ENCODE data around the gene SPINK8. TPM values are rescaled to one million over a fixed set of nuclear protein-coding genes. Genes with fewer than 3 reads are reported as not detected.

Gene SPINK8
- total and polyA plus RNA-seq, 8 donors = not detected

DNA sequence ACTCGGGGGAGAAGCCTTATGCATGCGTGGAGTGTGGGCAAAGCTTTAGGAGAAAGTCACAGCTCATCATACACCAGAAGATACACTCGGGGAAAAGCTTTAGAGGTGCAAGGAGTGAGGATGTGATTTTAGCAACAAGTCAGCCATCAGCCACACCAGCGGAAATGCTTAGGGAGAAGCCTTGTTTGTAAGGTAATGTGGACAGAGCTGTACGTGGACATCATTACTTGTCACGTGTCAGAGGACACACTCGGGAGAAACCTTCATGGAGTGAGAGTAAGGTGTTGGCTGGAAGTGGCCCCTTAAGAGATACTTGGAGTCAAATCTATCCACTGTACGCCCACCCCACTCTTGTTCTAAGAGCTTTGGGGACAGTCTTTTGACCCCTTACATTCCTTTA, 63.9 kb downstream of the SPINK8 start:
- ATAC-seq (no peak), FAIRE-seq (no peak), DNase-seq (no peak)
- Histone ChIP-seq H3K27me3 (no peaks in the 10 kb centered on the region), H3K9me3 (no peaks in the 10 kb centered on the region), H3K36me3 (peaks cover 0 to 14% (median 0%) of the 10 kb centered on the region in 3 donors), H3K4me3 (no peak overlapping the region), H3K4me1 (peaks cover 5 to 10% (median 9%) of the 10 kb centered on the region in 3 donors), H3K27ac (no peak overlapping the region)
- intact Hi-C loops (cut with DNase I) = no loop called here
- 80 to 92% methylated on average over 8 of the region's 8 CpGs for WGBS, 2 donors
- TF ChIP-seq, protein P1, sequence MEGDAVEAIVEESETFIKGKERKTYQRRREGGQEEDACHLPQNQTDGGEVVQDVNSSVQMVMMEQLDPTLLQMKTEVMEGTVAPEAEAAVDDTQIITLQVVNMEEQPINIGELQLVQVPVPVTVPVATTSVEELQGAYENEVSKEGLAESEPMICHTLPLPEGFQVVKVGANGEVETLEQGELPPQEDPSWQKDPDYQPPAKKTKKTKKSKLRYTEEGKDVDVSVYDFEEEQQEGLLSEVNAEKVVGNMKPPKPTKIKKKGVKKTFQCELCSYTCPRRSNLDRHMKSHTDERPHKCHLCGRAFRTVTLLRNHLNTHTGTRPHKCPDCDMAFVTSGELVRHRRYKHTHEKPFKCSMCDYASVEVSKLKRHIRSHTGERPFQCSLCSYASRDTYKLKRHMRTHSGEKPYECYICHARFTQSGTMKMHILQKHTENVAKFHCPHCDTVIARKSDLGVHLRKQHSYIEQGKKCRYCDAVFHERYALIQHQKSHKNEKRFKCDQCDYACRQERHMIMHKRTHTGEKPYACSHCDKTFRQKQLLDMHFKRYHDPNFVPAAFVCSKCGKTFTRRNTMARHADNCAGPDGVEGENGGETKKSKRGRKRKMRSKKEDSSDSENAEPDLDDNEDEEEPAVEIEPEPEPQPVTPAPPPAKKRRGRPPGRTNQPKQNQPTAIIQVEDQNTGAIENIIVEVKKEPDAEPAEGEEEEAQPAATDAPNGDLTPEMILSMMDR (IDR thresholded peaks at IDR 0.05) = no peak

- no peak for DNase-seq
- H3K36me3 ChIP-seq = peaks cover 0 to 14% (median 0%) of the 10 kb centered on the region in 3 donors
- peaks cover 5 to 10% (median 9%) of the 10 kb centered on the region in 3 donors for H3K4me1 ChIP-seq
- H3K27ac ChIP-seq = no peak overlapping the region
- no peak overlapping the region for H3K4me3 ChIP-seq
- no peak for FAIRE-seq
- TF ChIP-seq, protein P1 (IDR thresholded peaks at IDR 0.05) = no peak
- 85 to 89% methylated on average over 23 of the region's 23 CpGs for WGBS, 2 donors
- H3K9me3 ChIP-seq = no peaks in the 10 kb centered on the region
- no peak for ATAC-seq
- H3K27me3 ChIP-seq = no peaks in the 10 kb centered on the region
- intact Hi-C loops (cut with DNase I) = no loop called here
Measured at GRCh38 chr3:48268936-48269561, 64.4 kb downstream of the SPINK8 start.

GRCh38 chr3:48268381-48268935, 65.0 kb downstream of the SPINK8 start:
- DNase-seq (no peak), FAIRE-seq (no peak), ATAC-seq (peak in 3 of 4 donors; percentile 36 to 71 (median 67))
- peaks cover 0 to 14% (median 0%) of the 10 kb centered on the region in 3 donors for H3K36me3 ChIP-seq
- TF ChIP-seq, protein P1 (IDR thresholded peaks at IDR 0.05) = no peak
- H3K9me3 ChIP-seq = no peaks in the 10 kb centered on the region
- no peak overlapping the region for H3K4me3 ChIP-seq
- intact Hi-C loops (cut with DNase I) = no loop called here
- 82 to 84% methylated on average over 13 of the region's 13 CpGs for WGBS, 2 donors
- no peaks in the 10 kb centered on the region for H3K27me3 ChIP-seq
- H3K4me1 ChIP-seq = peaks cover 0 to 9% (median 8%) of the 10 kb centered on the region in 3 donors
- no peak overlapping the region for H3K27ac ChIP-seq

- peaks cover 0 to 4% (median 1%) of the 10 kb centered on the region in 3 donors for H3K4me1 ChIP-seq
- DNase-seq (no peak), FAIRE-seq (no peak), ATAC-seq (no peak)
- H3K36me3 ChIP-seq = peaks cover 0 to 14% (median 0%) of the 10 kb centered on the region in 3 donors
- TF ChIP-seq, protein P1 (IDR thresholded peaks at IDR 0.05) = no peak
- no peaks in the 10 kb centered on the region for H3K27me3 ChIP-seq
- H3K9me3 ChIP-seq = no peaks in the 10 kb centered on the region
- 75% methylated on average over 2 of the region's 2 CpGs for WGBS, 2 donors
- no peak overlapping the region for H3K4me3 ChIP-seq
- intact Hi-C loops (cut with DNase I) = no loop called here
- H3K27ac ChIP-seq = no peak overlapping the region
Measured at GRCh38 chr3:48267782-48268181, 65.7 kb downstream of the SPINK8 start.

- no peak for DNase-seq
- H3K9me3 ChIP-seq = no peaks in the 10 kb centered on the region
- no peak for ATAC-seq
- no peaks in the 10 kb centered on the region for H3K27me3 ChIP-seq
- H3K36me3 ChIP-seq = peaks cover 0 to 2% (median 0%) of the 10 kb centered on the region in 3 donors
- WGBS, 2 donors = 92 to 98% methylated on average over 1 of the region's 1 CpG
- H3K4me1 ChIP-seq = no peaks in the 10 kb centered on the region
- TF ChIP-seq, protein P1 (IDR thresholded peaks at IDR 0.05) = no peak
- no peak for FAIRE-seq
- H3K4me3 ChIP-seq = no peak overlapping the region
- no peak overlapping the region for H3K27ac ChIP-seq
- intact Hi-C loops (cut with DNase I) = no loop called here
Measured at GRCh38 chr3:48258530-48258929, 74.9 kb downstream of the SPINK8 start.
